ENCODE data around the gene ARPC1A. TPM values are rescaled to one million over a fixed set of nuclear protein-coding genes. Genes with fewer than 3 reads are reported as not detected.
"Not testable (repeated sequence)": the region's sequence is repeated elsewhere in the genome, so short reads cannot be mapped to it uniquely, and the experiment has no call there.

Gene ARPC1A
- total and polyA plus RNA-seq, 2 donors from 2014 or later, result 117 to 119 TPM

DNA sequence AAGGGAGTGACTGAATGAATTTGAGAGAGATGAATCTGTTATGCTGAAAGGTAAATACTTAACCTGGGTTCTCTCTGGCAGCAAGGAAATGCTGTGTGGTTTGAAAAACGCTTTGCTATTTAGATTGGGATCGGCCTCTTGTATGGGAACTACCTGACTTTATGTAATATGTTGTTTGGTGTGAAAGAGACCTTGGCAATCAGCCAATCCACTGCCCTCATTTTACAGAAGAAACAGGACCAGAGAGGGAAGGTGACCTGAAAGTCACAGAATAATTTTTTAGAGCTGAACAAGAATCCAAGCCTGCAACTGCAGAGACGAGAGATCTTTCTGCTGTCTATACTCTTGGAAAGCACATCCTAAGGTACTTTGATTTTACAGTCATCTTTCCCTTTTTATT lies 84.1 kb downstream of the ARPC1A start:
- Histone ChIP-seq H3K27me3 (ENCODE audit: control insufficient read depth, insufficient read depth, low read length) (no peaks in the 10 kb centered on the region), H3K9ac (ENCODE audit: low read length in 3 of 3) (peak overlapping the region in 2 of 3 donors; percentile 87 to 98), H3K4me3 (ENCODE audit: low read length in 3 of 3) (peak overlapping the region; percentile 87 to 99 (median 89)), H3K9me3 (ENCODE audit: control insufficient read depth in 2 of 3, insufficient read depth in 1 of 3, low read length in 3 of 3) (no peaks in the 10 kb centered on the region), H3K27ac (ENCODE audit: low read depth in 2 of 2, low read length in 2 of 2) (no peak overlapping the region), H3K4me1 (ENCODE audit: control insufficient read depth in 2 of 3, insufficient read depth in 2 of 3, low read depth in 1 of 3, low read length in 3 of 3) (peaks cover 0 to 23% (median 8%) of the 10 kb centered on the region in 3 donors), H3K36me3 (ENCODE audit: control insufficient read depth in 2 of 3, insufficient read depth in 3 of 3, low read length in 3 of 3) (peaks cover 16 to 28% (median 19%) of the 10 kb centered on the region in 3 donors)
- no peak for FAIRE-seq
- TF ChIP-seq, protein P1, sequence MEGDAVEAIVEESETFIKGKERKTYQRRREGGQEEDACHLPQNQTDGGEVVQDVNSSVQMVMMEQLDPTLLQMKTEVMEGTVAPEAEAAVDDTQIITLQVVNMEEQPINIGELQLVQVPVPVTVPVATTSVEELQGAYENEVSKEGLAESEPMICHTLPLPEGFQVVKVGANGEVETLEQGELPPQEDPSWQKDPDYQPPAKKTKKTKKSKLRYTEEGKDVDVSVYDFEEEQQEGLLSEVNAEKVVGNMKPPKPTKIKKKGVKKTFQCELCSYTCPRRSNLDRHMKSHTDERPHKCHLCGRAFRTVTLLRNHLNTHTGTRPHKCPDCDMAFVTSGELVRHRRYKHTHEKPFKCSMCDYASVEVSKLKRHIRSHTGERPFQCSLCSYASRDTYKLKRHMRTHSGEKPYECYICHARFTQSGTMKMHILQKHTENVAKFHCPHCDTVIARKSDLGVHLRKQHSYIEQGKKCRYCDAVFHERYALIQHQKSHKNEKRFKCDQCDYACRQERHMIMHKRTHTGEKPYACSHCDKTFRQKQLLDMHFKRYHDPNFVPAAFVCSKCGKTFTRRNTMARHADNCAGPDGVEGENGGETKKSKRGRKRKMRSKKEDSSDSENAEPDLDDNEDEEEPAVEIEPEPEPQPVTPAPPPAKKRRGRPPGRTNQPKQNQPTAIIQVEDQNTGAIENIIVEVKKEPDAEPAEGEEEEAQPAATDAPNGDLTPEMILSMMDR (IDR thresholded peaks at IDR 0.05; ENCODE audit: borderline replicate concordance, extremely low read depth, insufficient read depth), result no peak
- DNase-seq, result no peak
- intact Hi-C loops (cut with DNase I), result no loop called here

DNA sequence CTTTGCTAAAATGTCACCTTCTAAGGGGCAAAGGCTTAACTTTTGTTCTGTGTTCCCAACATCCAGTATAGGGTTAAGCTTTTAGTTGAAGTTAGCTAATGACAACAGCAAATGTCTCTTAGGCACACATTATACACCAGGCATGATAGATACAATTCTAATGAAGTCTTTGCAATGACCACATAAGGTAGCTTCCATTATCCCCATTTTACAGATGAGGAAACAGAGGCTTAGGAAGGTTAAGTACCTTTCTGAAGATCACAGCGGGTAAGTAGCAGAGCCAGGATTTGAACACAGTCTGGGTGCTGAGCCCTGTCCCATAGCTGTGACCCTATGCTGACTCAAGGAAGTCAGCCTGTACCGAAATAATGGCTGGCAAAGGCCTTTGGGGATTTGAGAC lies 84.9 kb downstream of the ARPC1A start:
- Histone ChIP-seq H3K4me3 (ENCODE audit: low read length in 3 of 3) (no peak overlapping the region), H3K9me3 (ENCODE audit: control insufficient read depth in 2 of 3, insufficient read depth in 1 of 3, low read length in 3 of 3) (no peaks in the 10 kb centered on the region), H3K36me3 (ENCODE audit: control insufficient read depth in 2 of 3, insufficient read depth in 3 of 3, low read length in 3 of 3) (peaks cover 16 to 31% (median 17%) of the 10 kb centered on the region in 3 donors), H3K9ac (ENCODE audit: low read length in 3 of 3) (no peak overlapping the region), H3K27ac (ENCODE audit: low read depth in 2 of 2, low read length in 2 of 2) (no peak overlapping the region), H3K4me1 (ENCODE audit: control insufficient read depth in 2 of 3, insufficient read depth in 2 of 3, low read depth in 1 of 3, low read length in 3 of 3) (peaks cover 0 to 23% (median 8%) of the 10 kb centered on the region in 3 donors), H3K27me3 (ENCODE audit: control insufficient read depth, insufficient read depth, low read length) (no peaks in the 10 kb centered on the region)
- FAIRE-seq (no peak), DNase-seq (no peak)
- TF ChIP-seq, protein P1 (IDR thresholded peaks at IDR 0.05; ENCODE audit: borderline replicate concordance, extremely low read depth, insufficient read depth), result no peak
- intact Hi-C loops (cut with DNase I), result no loop called here

DNA sequence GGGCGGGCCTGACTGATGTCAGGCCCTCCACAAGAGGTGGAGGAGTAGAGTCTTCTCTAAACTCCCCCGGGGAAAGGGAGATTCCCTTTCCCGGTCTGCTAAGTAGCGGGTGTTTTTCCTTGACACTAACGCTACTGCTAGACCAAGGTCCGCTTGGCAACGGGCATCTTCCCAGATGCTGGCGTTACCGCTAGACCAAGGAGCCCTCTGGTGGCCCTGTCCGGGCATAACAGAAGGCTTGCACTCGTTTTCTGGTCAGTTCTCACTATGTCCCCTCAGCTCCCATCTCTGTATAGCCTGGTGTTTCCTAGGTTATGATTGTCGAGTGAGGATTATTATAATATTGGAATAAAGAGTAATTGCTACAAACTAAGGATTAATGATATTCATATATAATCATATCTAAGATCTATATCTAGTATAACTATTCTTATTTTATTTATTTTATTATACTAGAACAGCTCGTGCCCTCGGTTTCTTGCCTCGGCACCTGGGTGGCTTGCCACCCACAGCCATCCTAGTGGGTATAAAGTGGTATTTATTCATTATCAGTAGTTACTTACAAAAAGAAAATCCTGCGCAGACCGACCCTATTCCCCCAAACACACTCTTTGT lies 89.9 kb downstream of the ARPC1A start:
- H3K4me1 ChIP-seq (ENCODE audit: control insufficient read depth in 2 of 3, insufficient read depth in 2 of 3, low read depth in 1 of 3, low read length in 3 of 3); H3K9me3 ChIP-seq (ENCODE audit: control insufficient read depth in 2 of 3, insufficient read depth in 1 of 3, low read length in 3 of 3); H3K4me3 ChIP-seq (ENCODE audit: low read length in 3 of 3); FAIRE-seq; H3K27ac ChIP-seq (ENCODE audit: low read depth in 2 of 2, low read length in 2 of 2); intact Hi-C loops (cut with DNase I); H3K27me3 ChIP-seq (ENCODE audit: control insufficient read depth, insufficient read depth, low read length); H3K9ac ChIP-seq (ENCODE audit: low read length in 3 of 3): not testable (repeated sequence)
- DNase-seq, result peak in 4 of 5 donors; percentile 27 to 87 (median 38)
- TF ChIP-seq, protein P1 (IDR thresholded peaks at IDR 0.05; ENCODE audit: borderline replicate concordance, extremely low read depth, insufficient read depth), result peak; percentile 41
- peaks cover 17 to 63% (median 37%) of the 10 kb centered on the region in 3 donors for H3K36me3 ChIP-seq (ENCODE audit: control insufficient read depth in 2 of 3, insufficient read depth in 3 of 3, low read length in 3 of 3)

Other genes with a start within 250 kb of the ARPC1A start
- gene SMURF1, start 181.8 kb upstream of the ARPC1A start, total RNA-seq, result 29.8 TPM
- 6.3 TPM for gene SMURF1, start 181.8 kb upstream of the ARPC1A start, polyA plus RNA-seq (ENCODE audit: insufficient read depth, low read depth, low replicate concordance)
- not detected for gene KPNA7, start 117.8 kb upstream of the ARPC1A start, total RNA-seq
- gene KPNA7, start 117.8 kb upstream of the ARPC1A start, polyA plus RNA-seq (ENCODE audit: insufficient read depth, low read depth, low replicate concordance), result not detected
- not detected for gene MYH16, start 53.1 kb upstream of the ARPC1A start, total RNA-seq
- gene MYH16, start 53.1 kb upstream of the ARPC1A start, polyA plus RNA-seq (ENCODE audit: insufficient read depth, low read depth, low replicate concordance), result not detected
- gene ARPC1B, start 48.8 kb downstream of the ARPC1A start, total RNA-seq, result 216 TPM
- 74.1 TPM for gene ARPC1B, start 48.8 kb downstream of the ARPC1A start, polyA plus RNA-seq (ENCODE audit: insufficient read depth, low read depth, low replicate concordance)
- gene PDAP1, start 82.7 kb downstream of the ARPC1A start, total RNA-seq, result 84.7 TPM
- 119 TPM for gene PDAP1, start 82.7 kb downstream of the ARPC1A start, polyA plus RNA-seq (ENCODE audit: insufficient read depth, low read depth, low replicate concordance)
- 79.0 TPM for gene BUD31, start 83.1 kb downstream of the ARPC1A start, total RNA-seq
- gene BUD31, start 83.1 kb downstream of the ARPC1A start, polyA plus RNA-seq (ENCODE audit: insufficient read depth, low read depth, low replicate concordance), result 141 TPM
- gene PTCD1, start 112.9 kb downstream of the ARPC1A start, total RNA-seq, result 5.4 TPM
- 2.9 TPM for gene PTCD1, start 112.9 kb downstream of the ARPC1A start, polyA plus RNA-seq (ENCODE audit: insufficient read depth, low read depth, low replicate concordance)
- gene CPSF4, start 113.0 kb downstream of the ARPC1A start, total RNA-seq, result 28.9 TPM
- gene CPSF4, start 113.0 kb downstream of the ARPC1A start, polyA plus RNA-seq (ENCODE audit: insufficient read depth, low read depth, low replicate concordance), result 24.2 TPM
- gene ATP5MF, start 140.3 kb downstream of the ARPC1A start, total RNA-seq, result 225 TPM
- 1,292 TPM for gene ATP5MF, start 140.3 kb downstream of the ARPC1A start, polyA plus RNA-seq (ENCODE audit: insufficient read depth, low read depth, low replicate concordance)
- gene ZNF789, start 147.0 kb downstream of the ARPC1A start, total RNA-seq, result 14.8 TPM
- gene ZNF789, start 147.0 kb downstream of the ARPC1A start, polyA plus RNA-seq (ENCODE audit: insufficient read depth, low read depth, low replicate concordance), result 10.6 TPM
- 33.6 TPM for gene ZNF394, start 174.4 kb downstream of the ARPC1A start, total RNA-seq
- 15.7 TPM for gene ZNF394, start 174.4 kb downstream of the ARPC1A start, polyA plus RNA-seq (ENCODE audit: insufficient read depth, low read depth, low replicate concordance)
- gene ZKSCAN5, start 178.8 kb downstream of the ARPC1A start, total RNA-seq, result 9.1 TPM
- 4.6 TPM for gene ZKSCAN5, start 178.8 kb downstream of the ARPC1A start, polyA plus RNA-seq (ENCODE audit: insufficient read depth, low read depth, low replicate concordance)
- 6.8 TPM for gene FAM200A, start 226.2 kb downstream of the ARPC1A start, total RNA-seq
- gene FAM200A, start 226.2 kb downstream of the ARPC1A start, polyA plus RNA-seq (ENCODE audit: insufficient read depth, low read depth, low replicate concordance), result 6.9 TPM
- 66.8 TPM for gene ZNF655, start 232.7 kb downstream of the ARPC1A start, total RNA-seq
- gene ZNF655, start 232.7 kb downstream of the ARPC1A start, polyA plus RNA-seq (ENCODE audit: insufficient read depth, low read depth, low replicate concordance), result 30.4 TPM

Measured in kidney (tissue), 14 donors.